DMS79 (cell line): ENCODE measurements around the gene CABP2.
"Not testable (repeated sequence)": the region's sequence is repeated elsewhere in the genome, so short reads cannot be mapped to it uniquely, and the experiment has no call there.

Source experiments
- DNase-seq: peaks from one replicate; lab custom pipeline; 2025; lab: John Stamatoyannopoulos, UW

The CABP2 gene

DNA sequence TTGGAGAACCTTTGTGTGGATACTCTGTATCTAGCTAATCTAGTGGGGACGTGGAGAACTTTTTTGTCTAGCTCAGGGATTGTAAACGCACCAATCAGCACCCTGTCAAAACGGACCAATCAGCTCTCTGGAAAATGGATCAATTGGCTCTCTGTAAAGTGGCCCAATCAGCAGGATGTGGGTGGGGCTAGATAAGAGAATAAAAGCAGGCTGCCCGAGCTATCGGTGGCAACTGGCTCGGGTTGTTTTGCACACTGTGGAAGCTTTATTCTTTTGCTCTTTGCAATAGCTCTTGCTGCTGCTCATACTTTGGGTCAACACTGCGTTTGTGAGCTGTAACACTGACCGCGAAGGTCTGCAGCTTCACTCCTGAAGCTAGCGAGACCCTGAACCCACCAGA is 46.6 kb downstream of the CABP2 start:
- not testable (repeated sequence) for DNase-seq

DNA sequence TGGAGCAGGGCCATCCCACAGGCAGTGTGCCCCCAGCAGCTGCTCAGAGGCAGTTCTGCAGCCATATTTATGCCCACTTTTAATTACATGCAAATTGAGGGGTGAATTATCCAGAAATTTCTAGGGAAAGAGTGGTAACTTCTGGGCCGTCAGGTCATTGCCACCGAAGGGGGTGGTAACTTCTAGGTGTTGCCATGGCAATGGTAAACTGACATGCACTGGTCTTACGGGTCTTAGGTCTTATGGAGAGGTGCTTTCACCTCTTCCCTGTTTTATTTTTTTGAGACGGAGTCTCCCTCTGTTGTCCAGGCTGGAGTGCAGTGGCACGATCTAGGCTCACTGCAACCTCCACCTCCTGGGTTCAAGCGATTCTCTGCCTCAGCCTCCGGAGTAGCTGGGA is 50.4 kb downstream of the CABP2 start:
- DNase-seq = no peak

DNA sequence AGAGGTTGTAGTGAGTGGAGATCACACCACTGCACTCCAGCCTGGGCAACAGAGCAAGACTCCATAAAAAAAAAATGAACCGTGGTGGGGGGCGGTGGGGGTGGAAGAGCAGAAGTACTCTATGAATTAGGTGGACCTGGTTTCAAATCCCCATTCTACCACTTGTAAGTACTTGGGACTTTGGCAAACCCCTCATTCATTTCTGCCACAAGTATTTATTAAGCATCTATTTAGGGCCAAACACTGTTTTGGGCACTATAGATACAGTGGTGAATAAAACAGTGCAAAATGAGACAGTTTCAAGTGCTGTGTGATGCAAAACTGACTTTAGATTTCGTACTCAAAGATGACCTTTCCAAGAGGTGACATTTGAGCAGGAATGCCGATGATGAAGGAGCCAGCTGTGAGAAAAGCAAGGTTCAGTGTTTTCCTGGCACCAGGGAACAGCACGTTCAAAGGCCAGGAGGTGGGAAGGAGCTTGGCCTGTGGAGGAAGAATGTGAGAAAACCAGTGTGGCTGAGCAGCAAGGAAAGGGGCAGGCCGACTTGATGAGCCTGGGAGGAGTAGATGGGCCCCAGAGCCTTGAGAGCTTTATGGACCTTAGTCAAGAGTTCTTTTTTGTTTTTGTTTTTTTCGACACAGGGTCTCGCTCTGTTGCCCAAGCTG is 52.8 kb downstream of the CABP2 start:
- no peak for DNase-seq

DNA sequence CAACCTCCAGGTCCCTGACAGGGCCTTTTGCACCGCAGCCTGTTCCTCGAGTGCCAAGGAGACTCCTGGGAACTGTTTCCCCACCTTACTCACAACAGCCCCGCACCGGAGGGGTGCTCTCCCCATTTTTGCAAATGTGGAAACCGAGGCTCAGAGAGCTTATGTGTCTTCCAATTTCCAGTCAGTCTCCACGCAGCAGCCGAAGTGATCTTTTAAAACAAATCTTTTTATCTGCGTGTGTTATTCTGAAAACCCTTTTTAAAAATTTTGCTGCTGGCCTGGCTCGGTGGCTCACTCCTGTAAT is 53.8 kb downstream of the CABP2 start:
- no peak for DNase-seq
